Neuron (in vitro differentiated cells): ENCODE results near the gene FRY.

Source experiments
- H2AFZ ChIP-seq: one replicate; pipeline ENCODE4 v1.6.1; 2013; ENCODE audit warnings: low read depth, mild to moderate bottlenecking, inconsistent platforms, low read length, moderate library complexity
- H3K27me3 ChIP-seq: one replicate; pipeline ENCODE4 v1.6.1; 2013; ENCODE audit warnings: low read length; ENCODE audit not compliant: insufficient read depth
- H3K36me3 ChIP-seq: one replicate; pipeline ENCODE4 v1.6.1; 2013; ENCODE audit warnings: low read length; ENCODE audit not compliant: insufficient read depth
- H3K4me1 ChIP-seq: one replicate; pipeline ENCODE4 v1.6.1; 2013; ENCODE audit warnings: low read length; ENCODE audit not compliant: insufficient read depth
- H3K4me3 ChIP-seq: 2 replicates; pipeline ENCODE4 v1.5.1; 2013; ENCODE audit warnings: mild to moderate bottlenecking, low read length, moderate library complexity
- H3K9me3 ChIP-seq: one replicate; pipeline ENCODE4 v1.6.1; 2013; ENCODE audit warnings: low read length

The FRY gene

GRCh38 chr13:32247887-32248286, 216.3 kb downstream of the FRY start:
- Histone ChIP-seq H3K4me1 (no peaks in the 10 kb centered on the region), H3K27me3 (no peaks in the 10 kb centered on the region), H3K36me3 (no peaks in the 10 kb centered on the region), H3K9me3 (no peaks in the 10 kb centered on the region), H2AFZ (no peak overlapping the region), H3K4me3 (no peak overlapping the region)

- H3K4me3 ChIP-seq, result no peak overlapping the region
- H3K4me1 ChIP-seq, result no peaks in the 10 kb centered on the region
- H3K27me3 ChIP-seq, result no peaks in the 10 kb centered on the region
- H3K9me3 ChIP-seq, result no peaks in the 10 kb centered on the region
- no peaks in the 10 kb centered on the region for H3K36me3 ChIP-seq
- no peak overlapping the region for H2AFZ ChIP-seq
Measured at GRCh38 chr13:32248801-32249200, 217.2 kb downstream of the FRY start.

- Histone ChIP-seq H3K4me1 (peaks cover 5% of the 10 kb centered on the region), H2AFZ (no peak overlapping the region), H3K4me3 (no peak overlapping the region), H3K9me3 (no peaks in the 10 kb centered on the region), H3K36me3 (no peaks in the 10 kb centered on the region), H3K27me3 (no peaks in the 10 kb centered on the region)
Measured at GRCh38 chr13:32252812-32253438, 221.4 kb downstream of the FRY start.

- Histone ChIP-seq H3K4me3 (no peak overlapping the region), H3K4me1 (peaks cover 5% of the 10 kb centered on the region), H3K36me3 (no peaks in the 10 kb centered on the region), H3K9me3 (no peaks in the 10 kb centered on the region), H2AFZ (no peak overlapping the region), H3K27me3 (no peaks in the 10 kb centered on the region)
Measured at GRCh38 chr13:32253911-32254399, 222.4 kb downstream of the FRY start.

- H3K4me1 ChIP-seq, result peaks cover 5% of the 10 kb centered on the region
- H2AFZ ChIP-seq, result no peak overlapping the region
- no peaks in the 10 kb centered on the region for H3K36me3 ChIP-seq
Measured at GRCh38 chr13:32254416-32254815, 222.8 kb downstream of the FRY start.

GRCh38 chr13:32254916-32255723, 223.5 kb downstream of the FRY start:
- Histone ChIP-seq H3K4me1 (peaks cover 5% of the 10 kb centered on the region), H3K9me3 (no peaks in the 10 kb centered on the region), H3K36me3 (no peaks in the 10 kb centered on the region), H3K4me3 (no peak overlapping the region), H2AFZ (no peak overlapping the region), H3K27me3 (no peaks in the 10 kb centered on the region)

More at GRCh38 chr13:32254416-32254815, 222.8 kb downstream of the FRY start:
- H3K9me3 ChIP-seq, result no peaks in the 10 kb centered on the region
- no peaks in the 10 kb centered on the region for H3K27me3 ChIP-seq
- no peak overlapping the region for H3K4me3 ChIP-seq

- no peak overlapping the region for H3K4me3 ChIP-seq
- H2AFZ ChIP-seq, result no peak overlapping the region
- no peaks in the 10 kb centered on the region for H3K36me3 ChIP-seq
- no peaks in the 10 kb centered on the region for H3K9me3 ChIP-seq
- no peaks in the 10 kb centered on the region for H3K27me3 ChIP-seq
- peaks cover 5% of the 10 kb centered on the region for H3K4me1 ChIP-seq
Measured at GRCh38 chr13:32255724-32256109, 224.1 kb downstream of the FRY start.

- Histone ChIP-seq H3K36me3 (no peaks in the 10 kb centered on the region), H2AFZ (no peak overlapping the region), H3K27me3 (no peaks in the 10 kb centered on the region), H3K9me3 (no peaks in the 10 kb centered on the region), H3K4me3 (no peak overlapping the region), H3K4me1 (peaks cover 5% of the 10 kb centered on the region)
Measured at GRCh38 chr13:32256243-32256642, 224.7 kb downstream of the FRY start.

- Histone ChIP-seq H3K9me3 (no peaks in the 10 kb centered on the region), H3K4me3 (no peak overlapping the region), H3K27me3 (no peaks in the 10 kb centered on the region), H3K4me1 (peaks cover 5% of the 10 kb centered on the region), H2AFZ (no peak overlapping the region), H3K36me3 (no peaks in the 10 kb centered on the region)
Measured at GRCh38 chr13:32257649-32258048, 226.1 kb downstream of the FRY start.

- no peaks in the 10 kb centered on the region for H3K27me3 ChIP-seq
- no peaks in the 10 kb centered on the region for H3K9me3 ChIP-seq
- peaks cover 5% of the 10 kb centered on the region for H3K4me1 ChIP-seq
- no peak overlapping the region for H3K4me3 ChIP-seq
- H2AFZ ChIP-seq, result no peak overlapping the region
- no peaks in the 10 kb centered on the region for H3K36me3 ChIP-seq
Measured at GRCh38 chr13:32259116-32259515, 227.5 kb downstream of the FRY start.

GRCh38 chr13:32261567-32261966, 230.0 kb downstream of the FRY start:
- H2AFZ ChIP-seq, result no peak overlapping the region
- H3K36me3 ChIP-seq, result no peaks in the 10 kb centered on the region
- H3K4me1 ChIP-seq, result peaks cover 4% of the 10 kb centered on the region
- no peaks in the 10 kb centered on the region for H3K27me3 ChIP-seq
- H3K4me3 ChIP-seq, result no peak overlapping the region
- H3K9me3 ChIP-seq, result no peaks in the 10 kb centered on the region

- H3K9me3 ChIP-seq, result no peaks in the 10 kb centered on the region
- no peak overlapping the region for H3K4me3 ChIP-seq
- no peak overlapping the region for H2AFZ ChIP-seq
- peaks cover 4% of the 10 kb centered on the region for H3K4me1 ChIP-seq
- no peaks in the 10 kb centered on the region for H3K27me3 ChIP-seq
- H3K36me3 ChIP-seq, result no peaks in the 10 kb centered on the region
Measured at GRCh38 chr13:32262165-32262564, 230.6 kb downstream of the FRY start.

- H3K27me3 ChIP-seq, result no peaks in the 10 kb centered on the region
- no peak overlapping the region for H3K4me3 ChIP-seq
- H3K9me3 ChIP-seq, result no peaks in the 10 kb centered on the region
- H3K4me1 ChIP-seq, result peaks cover 4% of the 10 kb centered on the region
- no peak overlapping the region for H2AFZ ChIP-seq
- no peaks in the 10 kb centered on the region for H3K36me3 ChIP-seq
Measured at GRCh38 chr13:32262619-32263018, 231.0 kb downstream of the FRY start.
